Neuronal stem cell (in vitro differentiated cells): Measurements from ENCODE around the gene DHRS7B.

Experiments
- DNase-seq: peaks from one replicate; pipeline ENCODE4 v3.0.0-alpha.2; 2013; ENCODE audit warnings: low spot score
- H2AFZ ChIP-seq: one replicate; pipeline ENCODE4 v1.6.1; 2013; ENCODE audit warnings: mild to moderate bottlenecking, low read length, inconsistent platforms
- H2AK5ac ChIP-seq: 2 replicates; pipeline ENCODE4 v1.6.1; 2013; ENCODE audit warnings: low read depth, mild to moderate bottlenecking, inconsistent platforms, low read length, moderate library complexity, mixed read lengths
- H2BK120ac ChIP-seq: 2 replicates; pipeline ENCODE4 v1.6.1; 2013; ENCODE audit warnings: low read depth, mild to moderate bottlenecking, inconsistent platforms, low read length, moderate library complexity, mixed read lengths
- H2BK12ac ChIP-seq: one replicate; pipeline ENCODE4 v1.6.1; 2013; ENCODE audit warnings: low read length, inconsistent platforms
- H2BK15ac ChIP-seq: 2 replicates; pipeline ENCODE4 v1.6.1; 2013; ENCODE audit warnings: mild to moderate bottlenecking, low read length, inconsistent platforms, mixed read lengths
- H2BK5ac ChIP-seq: one replicate; pipeline ENCODE4 v1.6.1; 2013; ENCODE audit warnings: inconsistent platforms, mild to moderate bottlenecking, low read length, moderate library complexity
- H3K14ac ChIP-seq: one replicate; pipeline ENCODE4 v1.6.1; 2013; ENCODE audit warnings: low read length, inconsistent platforms
- H3K18ac ChIP-seq: 2 replicates; pipeline ENCODE4 v1.6.1; 2013; ENCODE audit warnings: low read length, inconsistent platforms
- H3K23ac ChIP-seq: 2 replicates; pipeline ENCODE4 v1.6.1; 2013; ENCODE audit warnings: low read depth, mild to moderate bottlenecking, mixed read lengths, low read length, inconsistent platforms; ENCODE audit not compliant: poor library complexity
- H3K27ac ChIP-seq: replicated peaks from 3 replicates; pipeline ENCODE4 v1.5.1; 2013; ENCODE audit warnings: low read length, inconsistent platforms
- H3K27me3 ChIP-seq, 3 experiments: 2 replicates each; pipeline ENCODE4 v1.6.1; 2013; ENCODE audit warnings: low read length in 3 of 3, mild to moderate bottlenecking in 2 of 3, inconsistent platforms in 1 of 3, low read depth in 1 of 3, mixed read lengths in 1 of 3, moderate library complexity in 1 of 3; ENCODE audit not compliant: control insufficient read depth in 3 of 3, insufficient read depth in 3 of 3
- H3K36me3 ChIP-seq, 2 donors: replicated peaks in 1 of 2; 2 replicates each; pipeline ENCODE4 v1.6.1; 2013; ENCODE audit warnings: low read length in 2 of 2; ENCODE audit not compliant: control insufficient read depth in 2 of 2, insufficient read depth in 2 of 2
- H3K4ac ChIP-seq: 2 replicates; pipeline ENCODE4 v1.6.1; 2013; ENCODE audit warnings: inconsistent platforms, mild to moderate bottlenecking, low read length, moderate library complexity
- H3K4me1 ChIP-seq, 2 donors: 1 replicate in 1 of 2; 2 replicates in 1 of 2; pipeline ENCODE4 v1.6.1; 2013; ENCODE audit warnings: low read length in 2 of 2, low read depth in 1 of 2; ENCODE audit not compliant: control insufficient read depth in 2 of 2, insufficient read depth in 1 of 2
- H3K4me2 ChIP-seq: one replicate; pipeline ENCODE4 v1.6.1; 2013; ENCODE audit warnings: mild to moderate bottlenecking, low read length, inconsistent platforms; ENCODE audit not compliant: insufficient read depth, poor library complexity, severe bottlenecking
- H3K4me3 ChIP-seq, 2 donors: 2 replicates each; pipeline ENCODE4 v1.5.1; 2013; ENCODE audit warnings: low read length in 2 of 2, mild to moderate bottlenecking in 2 of 2, inconsistent platforms in 1 of 2, moderate library complexity in 1 of 2
- H3K79me1 ChIP-seq: one replicate; pipeline ENCODE4 v1.6.1; 2013; ENCODE audit warnings: low read depth, mild to moderate bottlenecking, inconsistent platforms, low read length, moderate library complexity
- H3K9ac ChIP-seq: one replicate; pipeline ENCODE4 v1.6.1; 2013; ENCODE audit warnings: mild to moderate bottlenecking, low read depth, low read length, inconsistent platforms; ENCODE audit not compliant: poor library complexity
- H3K9me3 ChIP-seq, 2 donors: replicated peaks in 1 of 2; 2 replicates each; pipeline versions ENCODE3 to v1.6.1; 2013; ENCODE audit warnings: low read length in 2 of 2, mild to moderate bottlenecking in 2 of 2, inconsistent platforms in 1 of 2, low read depth in 1 of 2, mixed read lengths in 1 of 2, moderate library complexity in 1 of 2; ENCODE audit not compliant: control insufficient read depth in 2 of 2, insufficient read depth in 1 of 2
- H4K8ac ChIP-seq: one replicate; pipeline ENCODE4 v1.6.1; 2013; ENCODE audit warnings: low read depth, mild to moderate bottlenecking, inconsistent platforms, low read length, moderate library complexity
- H4K91ac ChIP-seq: one replicate; pipeline ENCODE4 v1.6.1; 2013; ENCODE audit warnings: low read length, low read depth, mild to moderate bottlenecking, inconsistent platforms; ENCODE audit not compliant: poor library complexity
- WGBS, 2 donors: extraction: QIAGEN DNeasy Blood & Tissue Kit; methylation state at CpG; one replicate each; pipeline ENCODE4 v1.1.7; 2013; ENCODE audit warnings: missing lambda C conversion rate in 2 of 2, mixed read lengths in 1 of 2; ENCODE audit not compliant: insufficient read length in 2 of 2, insufficient replicate concordance in 1 of 2; ENCODE audit errors: extremely low coverage in 2 of 2; 5-methylcytosine and 5-hydroxymethylcytosine counted together

The DHRS7B gene

DNA sequence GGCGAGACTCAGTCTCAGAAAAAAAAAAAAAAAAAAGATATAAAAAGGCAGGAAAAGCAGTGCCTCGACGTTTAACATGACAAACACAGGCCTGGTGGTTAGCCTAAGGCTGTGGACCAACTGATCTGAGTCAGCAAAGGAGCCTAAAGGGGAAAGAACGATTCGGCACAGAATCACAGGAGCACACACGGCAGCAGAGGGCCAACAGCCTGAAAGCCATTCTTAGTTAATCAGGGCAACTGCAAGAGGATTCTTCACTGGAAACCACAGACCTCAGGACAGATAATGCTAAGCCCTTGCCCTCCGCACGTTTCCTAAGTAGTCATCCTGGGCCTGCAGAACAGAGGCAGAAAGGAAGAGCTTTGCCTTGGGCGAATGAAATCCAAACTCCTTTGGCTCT is 72.5 kb downstream of the DHRS7B start:
- H2AK5ac ChIP-seq, result no peak overlapping the region
- H2AFZ ChIP-seq, result no peak overlapping the region
- H3K27ac ChIP-seq, result no peak overlapping the region
- no CpG with 5 or more reads among the region's 9 CpGs for whole genome bisulfite sequencing, 2 donors
- DNase-seq, result no peak
- peaks cover 13 to 63% of the 10 kb centered on the region in 2 donors for H3K36me3 ChIP-seq
- H3K4ac ChIP-seq, result no peak overlapping the region
- H3K9ac ChIP-seq, result no peak overlapping the region
- H3K27me3 ChIP-seq, result no peaks in the 10 kb centered on the region
- H3K4me1 ChIP-seq, result peaks cover 10 to 16% of the 10 kb centered on the region in 2 donors
- H3K9me3 ChIP-seq, result no peaks in the 10 kb centered on the region
- no peak overlapping the region for H2BK15ac ChIP-seq
- H2BK120ac ChIP-seq, result no peak overlapping the region
- no peak overlapping the region for H3K4me2 ChIP-seq
- H3K79me1 ChIP-seq, result peaks cover 17% of the 10 kb centered on the region
- no peak overlapping the region for H3K18ac ChIP-seq
- H2BK12ac ChIP-seq, result no peak overlapping the region
- no peak overlapping the region for H3K4me3 ChIP-seq
- H2BK5ac ChIP-seq, result no peak overlapping the region
- no peak overlapping the region for H3K14ac ChIP-seq
- no peak overlapping the region for H4K8ac ChIP-seq
- no peak overlapping the region for H4K91ac ChIP-seq
- no peak overlapping the region for H3K23ac ChIP-seq

DNA sequence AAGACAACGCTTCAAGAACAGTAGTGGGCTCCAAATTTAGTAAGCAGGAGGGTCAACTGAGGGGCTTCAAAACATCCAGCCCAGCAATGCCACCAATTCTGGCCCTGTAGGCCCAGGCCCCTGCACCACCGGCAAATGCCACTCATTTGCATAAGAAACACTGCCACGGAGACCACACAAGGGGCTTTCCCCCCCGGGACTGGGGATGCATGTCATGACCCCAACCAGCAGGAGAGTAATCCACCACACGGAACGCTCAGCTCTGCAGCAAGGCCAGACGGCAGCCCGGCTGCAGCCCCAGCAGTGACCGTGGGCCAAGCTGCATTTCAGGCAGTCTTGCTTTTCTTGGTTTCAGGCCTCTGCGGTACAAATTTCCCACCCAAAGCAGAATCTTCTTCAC is 73.1 kb downstream of the DHRS7B start:
- Histone ChIP-seq H2AFZ (no peak overlapping the region), H3K23ac (no peak overlapping the region), H3K4me2 (no peak overlapping the region), H4K91ac (no peak overlapping the region), H3K79me1 (peaks cover 17% of the 10 kb centered on the region), H3K18ac (no peak overlapping the region), H2BK120ac (no peak overlapping the region), H3K36me3 (peaks cover 13 to 60% of the 10 kb centered on the region in 2 donors), H3K4me1 (peaks cover 10 to 18% of the 10 kb centered on the region in 2 donors), H3K4ac (no peak overlapping the region), H2BK5ac (no peak overlapping the region), H2AK5ac (no peak overlapping the region), H3K9me3 (no peaks in the 10 kb centered on the region), H3K9ac (no peak overlapping the region), H3K27ac (no peak overlapping the region), H2BK12ac (no peak overlapping the region), H3K14ac (no peak overlapping the region), H3K4me3 (no peak overlapping the region), H2BK15ac (no peak overlapping the region), H3K27me3 (no peaks in the 10 kb centered on the region), H4K8ac (no peak overlapping the region)
- WGBS, 2 donors, result no CpG with 5 or more reads among the region's 10 CpGs
- DNase-seq, result no peak

DNA sequence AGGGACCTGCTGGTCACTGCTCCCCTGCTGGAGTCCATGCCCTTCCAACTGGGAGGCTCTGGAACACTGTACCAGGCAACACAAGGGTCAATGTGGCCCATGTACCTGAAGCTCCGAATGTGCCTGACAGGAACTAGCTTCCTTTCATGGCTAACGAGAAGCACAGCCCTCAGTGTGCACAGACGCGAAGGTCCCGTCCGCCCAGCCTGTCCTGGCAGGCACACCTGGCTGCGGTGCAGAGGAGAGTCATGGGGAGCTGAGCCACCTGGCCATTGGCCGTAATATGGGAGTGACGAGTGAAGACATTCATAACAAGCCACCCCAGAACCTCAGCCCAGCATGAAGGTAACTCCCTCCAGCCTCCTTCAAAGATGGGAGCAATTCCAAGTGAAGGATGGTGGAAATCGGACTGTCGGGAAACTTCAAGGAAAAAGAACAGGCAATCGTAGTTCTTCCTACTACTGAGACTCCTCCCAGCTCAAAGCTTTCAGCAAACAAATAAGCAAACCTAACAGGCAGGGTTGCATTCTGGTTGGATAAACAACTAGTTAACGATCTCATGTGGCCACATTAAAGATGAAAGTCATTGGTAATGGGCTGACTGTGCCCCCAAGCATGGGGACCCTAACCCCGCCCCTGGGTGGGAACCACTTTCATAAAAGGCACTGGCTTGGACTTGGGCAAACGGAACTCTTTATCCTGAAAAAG is 74.0 kb downstream of the DHRS7B start:
- Histone ChIP-seq H2BK120ac (no peak overlapping the region), H2BK5ac (no peak overlapping the region), H3K4me2 (no peak overlapping the region), H3K27ac (no peak overlapping the region), H2AFZ (no peak overlapping the region), H2AK5ac (no peak overlapping the region), H3K27me3 (no peaks in the 10 kb centered on the region), H2BK12ac (no peak overlapping the region), H3K23ac (no peak overlapping the region), H3K36me3 (peaks cover 13 to 57% of the 10 kb centered on the region in 2 donors), H4K91ac (no peak overlapping the region), H3K4me1 (peaks cover 10 to 18% of the 10 kb centered on the region in 2 donors), H2BK15ac (no peak overlapping the region), H3K14ac (no peak overlapping the region), H3K4ac (no peak overlapping the region), H3K4me3 (peak overlapping the region in 1 of 2 donors; percentile 35), H4K8ac (no peak overlapping the region), H3K9ac (no peak overlapping the region), H3K18ac (no peak overlapping the region), H3K9me3 (no peaks in the 10 kb centered on the region), H3K79me1 (peaks cover 17% of the 10 kb centered on the region)
- DNase-seq, result no peak
- no CpG with 5 or more reads among the region's 15 CpGs for WGBS, 2 donors

DNA sequence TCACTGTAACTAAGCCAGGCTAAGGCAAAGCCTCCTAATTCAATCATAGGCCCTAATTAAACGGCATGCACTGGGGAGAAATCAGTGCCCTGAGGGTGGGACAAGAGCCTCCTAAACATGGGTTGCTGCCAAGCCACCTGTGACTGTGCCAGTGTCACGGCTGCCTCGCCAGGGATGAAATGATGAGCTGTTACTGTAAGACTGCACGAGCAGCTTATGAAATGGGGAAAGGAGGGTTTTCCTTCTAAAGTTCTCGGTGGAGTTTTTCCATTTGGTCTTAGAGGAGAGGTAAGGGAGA is 74.5 kb downstream of the DHRS7B start:
- no peak overlapping the region for H3K27ac ChIP-seq
- no peak overlapping the region for H3K23ac ChIP-seq
- no peaks in the 10 kb centered on the region for H3K9me3 ChIP-seq
- H2AFZ ChIP-seq, result no peak overlapping the region
- H2AK5ac ChIP-seq, result no peak overlapping the region
- no peak overlapping the region for H3K18ac ChIP-seq
- H3K14ac ChIP-seq, result no peak overlapping the region
- H2BK5ac ChIP-seq, result no peak overlapping the region
- H3K36me3 ChIP-seq, result peaks cover 13 to 56% of the 10 kb centered on the region in 2 donors
- no peak overlapping the region for H3K9ac ChIP-seq
- DNase-seq, result no peak
- no peak overlapping the region for H2BK120ac ChIP-seq
- WGBS, 2 donors, result no CpG with 5 or more reads among the region's 5 CpGs
- no peak overlapping the region for H2BK15ac ChIP-seq
- no peak overlapping the region for H4K91ac ChIP-seq
- H2BK12ac ChIP-seq, result no peak overlapping the region
- H3K79me1 ChIP-seq, result peaks cover 17% of the 10 kb centered on the region
- H3K4me1 ChIP-seq, result peaks cover 10 to 18% of the 10 kb centered on the region in 2 donors
- H3K4ac ChIP-seq, result no peak overlapping the region
- no peaks in the 10 kb centered on the region for H3K27me3 ChIP-seq
- H3K4me3 ChIP-seq, result no peak overlapping the region
- no peak overlapping the region for H4K8ac ChIP-seq
- no peak overlapping the region for H3K4me2 ChIP-seq
